Heart left ventricle (tissue), 16 donors: ENCODE data around the gene FCGR3B. TPM values are rescaled to one million over a fixed set of nuclear protein-coding genes. Genes with fewer than 3 reads are reported as not detected.
"Not testable (repeated sequence)": the region's sequence is repeated elsewhere in the genome, so short reads cannot be mapped to it uniquely, and the experiment has no call there.

Experiments
- ATAC-seq, 4 donors: fragments of 200-7000 bp; cut with Tn5 transposase; one replicate each; pipeline ENCODE4 v1.9.1; 2020 to 2022; ENCODE audit warnings: moderate library complexity in 4 of 4, mild to moderate bottlenecking in 3 of 4, moderate number of reproducible peaks in 1 of 4
- DNase-seq, 5 donors: peaks; one replicate each; pipeline ENCODE4 v3.0.0-alpha.2; 2020
- H3K27ac ChIP-seq, 12 donors: fragments of 200-600 bp; sonication (generic) in 4 of 12; one replicate each; pipeline versions ENCODE4 v1.5.0 to v1.8.0; 2016 to 2022; ENCODE audit warnings: mild to moderate bottlenecking in 2 of 12
- H3K27me3 ChIP-seq, 9 donors: fragments of 200-600 bp; sonication (generic) in 2 of 9; one replicate each; pipeline versions ENCODE4 v1.5.1 to v1.8.0; 2016 to 2022; ENCODE audit warnings: mild to moderate bottlenecking in 3 of 9
- H3K36me3 ChIP-seq, 9 donors: fragments of 200-600 bp; sonication (generic) in 2 of 9; one replicate each; pipeline versions ENCODE4 v1.5.0 to v1.8.0; 2018 to 2022; ENCODE audit warnings: mild to moderate bottlenecking in 2 of 9
- H3K4me1 ChIP-seq, 12 donors: fragments of 200-600 bp; sonication (generic) in 4 of 12; one replicate each; pipeline versions ENCODE4 v1.5.0 to v1.8.0; 2016 to 2022; ENCODE audit warnings: mild to moderate bottlenecking in 3 of 12
- H3K4me3 ChIP-seq, 12 donors: fragments of 200-600 bp; sonication (generic) in 4 of 12; one replicate each; pipeline versions ENCODE4 v1.5.0 to v1.8.0; 2017 to 2022; ENCODE audit warnings: mild to moderate bottlenecking in 9 of 12, moderate library complexity in 4 of 12
- H3K9me3 ChIP-seq, 12 donors: fragments of 200-600 bp; sonication (generic) in 4 of 12; one replicate each; pipeline versions ENCODE4 v1.5.0 to v1.8.0; 2016 to 2022; ENCODE audit warnings: mild to moderate bottlenecking in 1 of 12
- WGBS, 4 donors: extraction: QIAGEN DNeasy Blood & Tissue Kit in 2 of 4; methylation state at CpG; one replicate each; pipeline versions ENCODE4 v1.1.5 to v1.1.7; 2013 to 2018; 5-methylcytosine and 5-hydroxymethylcytosine counted together
- intact Hi-C, 10 donors: fragments of 100-400 bp; cut with DNase I; formaldehyde crosslinking; loops; one replicate each; pipeline versions ENCODE4 v1.11.1 to v1.14.2; 2022
- polyA plus RNA-seq, 2 donors: library from polyadenylated mRNA; stranded (reverse); fragments of 200-250 nt; gene quantifications; one replicate each; pipeline ENCODE4 v1.2.3, GENCODE V29; 2013
- total RNA-seq, 9 donors: library from RNA; depleted of rRNA in 2 of 9; stranded (reverse); fragments of >200 nt in 2 of 9; fragmentation: NEBNext Ultra II Directional in 3 of 9; extraction: Animal tissue kit (Norgen Biotek cat#: 25700) in 3 of 9; gene quantifications; one replicate each; pipeline versions ENCODE4 v1.1.0 to v1.2.4, GENCODE V29; 2016 to 2023
- donor health status: ischemic (EF 13 %, LVEDD 7.1; RV severe dilation, severe dysfunction).
- donor health status: healthy with polysubstance abuse.
- donor health status: DM: no; HTN: yes; CAD: no.
- donor health status: DM: no; HTN: no; CAD: no.
- donor health status: ischemic (EF 25% LVEDD 6.9; RV normal size, moderate dysfunction).
- donor health status: ischemic (EF 25% LVEDD 5.7; RV mildly dilated, moderate dysfunction).
- donor health status: healthy.
- donor health status: DM: yes; HTN: yes; CAD: no.
- donor health status: ischemic (EF 35%, LVEDD 5.7; RV mildly dilated, moderate dysfunction).
- donor health status: nonischemic (EF 11% LVEDD 7.7; RV severe dilation, severe dysfunction).
- donor health status: DM: yes; HTN: yes; CAD: no.
- donor health status: PGD.
- donor health status: ischemic (EF 29% LVEDD 5.4; RV normal size, mild dysfunction).
- donor health status: nonischemic (EF 23%, LVEDD 6.1; RV moderate dilation, normal function).

The FCGR3B gene
- total and polyA plus RNA-seq, 11 donors, result 0.15 to 12.7 (median 1.7) TPM

GRCh38 chr1:161618517-161618916, 12.5 kb downstream of the FCGR3B start:
- not testable (repeated sequence) for H3K27ac ChIP-seq, DNase-seq, H3K9me3 ChIP-seq, H3K4me3 ChIP-seq, ATAC-seq, H3K36me3 ChIP-seq
- H3K27me3 ChIP-seq, result peaks cover 0 to 23% (median 4%) of the 10 kb centered on the region in 9 donors
- H3K4me1 ChIP-seq, result peaks cover 0 to 11% (median 0%) of the 10 kb centered on the region in 12 donors
- 87 to 91% (median 89%) methylated on average over 4 of the region's 4 CpGs for WGBS, 4 donors
- intact Hi-C loops, result loop anchor here in 1 of 10 donors (10.0 kb wide), 1 partner anchor 94 kb away; the partner anchor contains the start of gene HSPA6

GRCh38 chr1:161616417-161616816, 14.6 kb downstream of the FCGR3B start:
- peaks cover 0 to 13% (median 2%) of the 10 kb centered on the region in 9 donors for H3K27me3 ChIP-seq
- not testable (repeated sequence) for H3K36me3 ChIP-seq, H3K27ac ChIP-seq, H3K4me1 ChIP-seq, ATAC-seq, H3K4me3 ChIP-seq, H3K9me3 ChIP-seq, DNase-seq
- intact Hi-C loops, result loop anchor here in 1 of 10 donors (10.0 kb wide), 1 partner anchor 92 kb away; the partner anchor contains the start of gene HSPA6
- 86 to 95% (median 93%) methylated on average over 8 to 30 of the region's 30 CpGs for WGBS, 4 donors

- not testable (repeated sequence) for ATAC-seq, H3K27me3 ChIP-seq, H3K4me1 ChIP-seq, DNase-seq, H3K9me3 ChIP-seq, H3K36me3 ChIP-seq
- intact Hi-C loops, result loop anchor here in 2 of 10 donors (5.0 to 10.0 kb wide), 2 partner anchors 76 to 88 kb away; partner anchors contain the start of gene HSPA6 (in 1 of the 2)
- peak overlapping the region in 8 of 12 donors; percentile 52 to 85 (median 65) for H3K27ac ChIP-seq
- peak overlapping the region in 6 of 12 donors; percentile 49 to 63 (median 54) for H3K4me3 ChIP-seq
- WGBS, 4 donors, result 27 to 43% (median 31%) methylated on average over 5 to 6 of the region's 6 CpGs
These were observed 17.8 kb downstream of the FCGR3B start for GRCh38 chr1:161613142-161613514.

- peak; percentile 90 to 98 (median 96) for ATAC-seq
- H3K9me3 ChIP-seq, H3K36me3 ChIP-seq, H3K4me1 ChIP-seq, H3K27me3 ChIP-seq: not testable (repeated sequence)
- Histone ChIP-seq H3K27ac (peak overlapping the region in 11 of 12 donors; percentile 52 to 85 (median 61)), H3K4me3 (peak overlapping the region; percentile 23 to 63 (median 53))
- 3 to 7% (median 5%) methylated on average over 39 to 49 of the region's 51 CpGs for WGBS, 4 donors
- peak; percentile 91 to 96 (median 95) for DNase-seq
- intact Hi-C loops, result loop anchor here in 2 of 10 donors (5.0 to 10.0 kb wide), 2 partner anchors 75 to 88 kb away; partner anchors contain the start of gene HSPA6 (in 1 of the 2)
These were observed 18.4 kb downstream of the FCGR3B start for GRCh38 chr1:161612322-161613141.

- H3K27me3 ChIP-seq, H3K4me1 ChIP-seq, H3K36me3 ChIP-seq, ATAC-seq, H3K9me3 ChIP-seq, DNase-seq: not testable (repeated sequence)
- intact Hi-C loops, result loop anchor here in 2 of 10 donors (5.0 to 10.0 kb wide), 2 partner anchors 75 to 87 kb away; partner anchors contain the start of gene HSPA6 (in 1 of the 2)
- Histone ChIP-seq H3K27ac (peak overlapping the region in 9 of 12 donors; percentile 56 to 85 (median 67)), H3K4me3 (peak overlapping the region; percentile 23 to 63 (median 53))
- WGBS, 4 donors, result 1 to 4% (median 3%) methylated on average over 17 to 19 of the region's 19 CpGs
These were observed 19.1 kb downstream of the FCGR3B start for GRCh38 chr1:161611866-161612321.

- intact Hi-C loops, result loop anchor here in 2 of 10 donors (5.0 to 10.0 kb wide), 2 partner anchors 73 to 85 kb away; partner anchors contain the start of gene HSPA6 (in 1 of the 2)
- not testable (repeated sequence) for H3K27ac ChIP-seq, H3K4me3 ChIP-seq, H3K36me3 ChIP-seq, H3K9me3 ChIP-seq, ATAC-seq, DNase-seq, H3K4me1 ChIP-seq
- 30 to 44% (median 40%) methylated on average over 4 of the region's 4 CpGs for WGBS, 4 donors
- H3K27me3 ChIP-seq, result peaks cover 0 to 17% (median 6%) of the 10 kb centered on the region in 9 donors
These were observed 20.8 kb downstream of the FCGR3B start for GRCh38 chr1:161610198-161610597.

GRCh38 chr1:161606541-161607336, 24.2 kb downstream of the FCGR3B start:
- H3K4me1 ChIP-seq, intact Hi-C loops, H3K36me3 ChIP-seq, DNase-seq, H3K9me3 ChIP-seq, ATAC-seq, H3K27ac ChIP-seq: not testable (repeated sequence)
- Histone ChIP-seq H3K4me3 (peak overlapping the region in 1 of 12 donors; percentile 32), H3K27me3 (peaks cover 0 to 31% (median 8%) of the 10 kb centered on the region in 9 donors)
- 80 to 88% (median 86%) methylated on average over 28 to 58 of the region's 58 CpGs for WGBS, 4 donors

- WGBS, 4 donors, result 20 to 51% (median 21%) methylated on average over 14 to 57 of the region's 78 CpGs
- DNase-seq, result peak in 2 of 5 donors; percentile 57 to 62
- H3K9me3 ChIP-seq, H3K36me3 ChIP-seq, H3K4me1 ChIP-seq, H3K27ac ChIP-seq, intact Hi-C loops: not testable (repeated sequence)
- ATAC-seq, result peak in 3 of 4 donors; percentile 67 to 94 (median 74)
- Histone ChIP-seq H3K27me3 (peaks cover 0 to 31% (median 8%) of the 10 kb centered on the region in 9 donors), H3K4me3 (peak overlapping the region in 1 of 12 donors; percentile 29)
These were observed 25.0 kb downstream of the FCGR3B start for GRCh38 chr1:161605762-161606540.

GRCh38 chr1:161605024-161605423, 26.0 kb downstream of the FCGR3B start:
- H3K9me3 ChIP-seq, DNase-seq, H3K27ac ChIP-seq, intact Hi-C loops, ATAC-seq, H3K36me3 ChIP-seq, H3K4me3 ChIP-seq, H3K4me1 ChIP-seq: not testable (repeated sequence)
- H3K27me3 ChIP-seq, result peaks cover 0 to 31% (median 8%) of the 10 kb centered on the region in 9 donors
- 94 to 98% (median 95%) methylated on average over 12 of the region's 12 CpGs for WGBS, 4 donors
